Ishikawa (cell line): ENCODE measurements around the gene LEPROT.

Experiments
- CEBPB ChIP-seq: IDR thresholded peaks from 2 replicates; pipeline ENCODE4 v1.6.1; 2012
- CREB1 ChIP-seq: IDR thresholded peaks from 2 replicates; pipeline ENCODE4 v1.6.1; 2012; ENCODE audit warnings: low read depth
- EGR1 ChIP-seq: IDR thresholded peaks from 2 replicates; pipeline ENCODE4 v1.6.1; 2012
- EP300 ChIP-seq: IDR thresholded peaks from 2 replicates; pipeline ENCODE4 v1.6.1; 2012; ENCODE audit warnings: borderline replicate concordance
- FOXM1 ChIP-seq: IDR thresholded peaks from 2 replicates; pipeline ENCODE4 v1.6.1; 2012; ENCODE audit warnings: low read depth, borderline replicate concordance
- MAX ChIP-seq: IDR thresholded peaks from 2 replicates; pipeline ENCODE4 v1.6.1; 2012
- NFIC ChIP-seq: IDR thresholded peaks from 2 replicates; pipeline ENCODE4 v1.6.1; 2012
- RAD21 ChIP-seq: IDR thresholded peaks from 2 replicates; pipeline ENCODE4 v1.6.1; 2012; ENCODE audit warnings: low read depth
- TAF1 ChIP-seq: IDR thresholded peaks from 2 replicates; pipeline ENCODE4 v1.6.1; 2012; ENCODE audit warnings: low read depth, mild to moderate bottlenecking
- TCF12 ChIP-seq: IDR thresholded peaks from 2 replicates; pipeline ENCODE4 v1.6.1; 2012; ENCODE audit warnings: low read depth
- TEAD4 ChIP-seq: IDR thresholded peaks from 2 replicates; pipeline ENCODE4 v1.6.1; 2012
- YY1 ChIP-seq: IDR thresholded peaks from 2 replicates; pipeline ENCODE4 v1.6.1; 2012; ENCODE audit warnings: low read depth
- ZBTB7A ChIP-seq: IDR thresholded peaks from 2 replicates; pipeline ENCODE4 v1.6.1; 2012; ENCODE audit warnings: low read depth
- TF ChIP-seq, protein P1 (sequence below): IDR thresholded peaks from 2 replicates; pipeline ENCODE4 v1.6.1; 2012; ENCODE audit warnings: low read depth, mild to moderate bottlenecking
- TF ChIP-seq, protein P2 (sequence below): IDR thresholded peaks from 2 replicates; pipeline ENCODE4 v1.6.1; 2012

LEPROT gene

DNA sequence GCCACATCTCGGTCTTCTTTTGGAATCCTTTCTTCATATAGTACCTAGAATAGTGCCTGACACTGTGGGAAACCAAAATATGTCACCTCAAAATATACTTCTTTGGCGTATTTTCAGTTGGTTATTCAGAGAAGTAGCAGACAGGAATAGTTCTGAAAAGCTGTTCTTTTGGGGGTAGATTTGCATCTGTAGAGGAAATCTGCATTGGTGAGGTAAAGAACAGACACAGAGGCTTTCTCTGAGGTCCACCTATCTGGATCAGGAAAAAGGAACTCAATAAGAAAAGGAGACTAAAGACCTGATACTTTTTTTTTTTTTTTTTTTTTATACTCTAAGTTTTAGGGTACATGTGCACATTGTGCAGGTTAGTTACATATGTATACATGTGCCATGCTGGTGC lies 23.2 kb downstream of the LEPROT start:
- no peak for TF ChIP-seq RAD21
- no peak for TF ChIP-seq CEBPB
- no peak for TF ChIP-seq FOXM1
- no peak for TF ChIP-seq MAX
- TF ChIP-seq TAF1, result no peak

- no peak for TF ChIP-seq TEAD4
- no peak for TF ChIP-seq ZBTB7A
Observed at GRCh38 chr1:65444128-65444640, 23.7 kb downstream of the LEPROT start.

GRCh38 chr1:65445837-65446236 lies 25.4 kb downstream of the LEPROT start:
- TF ChIP-seq CEBPB, result peak; percentile 58; the same call in 1 of the 2 replicates
- TF ChIP-seq TCF12, result no peak

DNA sequence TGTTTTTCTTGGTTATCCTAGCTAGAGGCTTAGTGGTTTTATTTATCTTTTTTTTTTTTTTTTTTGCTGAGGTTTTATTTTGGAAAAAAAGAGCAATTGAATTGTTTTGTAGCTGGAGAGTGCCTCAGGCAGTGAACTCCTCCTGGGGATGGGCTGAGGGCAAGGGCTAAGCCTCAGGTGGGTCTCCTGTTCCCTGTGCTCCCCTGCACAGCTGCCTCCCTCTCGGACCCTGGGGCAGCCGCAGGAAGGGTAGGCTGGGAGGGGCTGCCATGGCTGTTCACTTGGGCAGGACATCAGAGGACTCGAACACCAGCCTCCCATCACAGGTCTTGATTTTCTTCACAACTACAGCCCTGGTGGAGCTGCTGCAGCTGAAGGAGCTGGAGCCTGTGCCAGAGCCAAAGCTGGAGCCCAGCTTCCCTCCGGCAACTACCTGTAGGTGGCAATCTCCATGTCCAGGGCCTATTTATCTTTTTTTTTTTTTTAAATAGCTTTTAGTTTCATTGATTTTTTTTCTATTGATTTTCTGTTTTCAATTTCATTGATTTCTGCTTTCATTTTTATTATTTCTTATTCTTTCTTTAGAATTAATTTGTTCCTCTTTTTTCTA lies 28.9 kb downstream of the LEPROT start:
- TF ChIP-seq FOXM1 (no peak), RAD21 (no peak), TCF12 (no peak), TEAD4 (no peak), EGR1 (no peak), NFIC (no peak), CEBPB (no peak), TAF1 (no peak)
- TF ChIP-seq, protein P1, sequence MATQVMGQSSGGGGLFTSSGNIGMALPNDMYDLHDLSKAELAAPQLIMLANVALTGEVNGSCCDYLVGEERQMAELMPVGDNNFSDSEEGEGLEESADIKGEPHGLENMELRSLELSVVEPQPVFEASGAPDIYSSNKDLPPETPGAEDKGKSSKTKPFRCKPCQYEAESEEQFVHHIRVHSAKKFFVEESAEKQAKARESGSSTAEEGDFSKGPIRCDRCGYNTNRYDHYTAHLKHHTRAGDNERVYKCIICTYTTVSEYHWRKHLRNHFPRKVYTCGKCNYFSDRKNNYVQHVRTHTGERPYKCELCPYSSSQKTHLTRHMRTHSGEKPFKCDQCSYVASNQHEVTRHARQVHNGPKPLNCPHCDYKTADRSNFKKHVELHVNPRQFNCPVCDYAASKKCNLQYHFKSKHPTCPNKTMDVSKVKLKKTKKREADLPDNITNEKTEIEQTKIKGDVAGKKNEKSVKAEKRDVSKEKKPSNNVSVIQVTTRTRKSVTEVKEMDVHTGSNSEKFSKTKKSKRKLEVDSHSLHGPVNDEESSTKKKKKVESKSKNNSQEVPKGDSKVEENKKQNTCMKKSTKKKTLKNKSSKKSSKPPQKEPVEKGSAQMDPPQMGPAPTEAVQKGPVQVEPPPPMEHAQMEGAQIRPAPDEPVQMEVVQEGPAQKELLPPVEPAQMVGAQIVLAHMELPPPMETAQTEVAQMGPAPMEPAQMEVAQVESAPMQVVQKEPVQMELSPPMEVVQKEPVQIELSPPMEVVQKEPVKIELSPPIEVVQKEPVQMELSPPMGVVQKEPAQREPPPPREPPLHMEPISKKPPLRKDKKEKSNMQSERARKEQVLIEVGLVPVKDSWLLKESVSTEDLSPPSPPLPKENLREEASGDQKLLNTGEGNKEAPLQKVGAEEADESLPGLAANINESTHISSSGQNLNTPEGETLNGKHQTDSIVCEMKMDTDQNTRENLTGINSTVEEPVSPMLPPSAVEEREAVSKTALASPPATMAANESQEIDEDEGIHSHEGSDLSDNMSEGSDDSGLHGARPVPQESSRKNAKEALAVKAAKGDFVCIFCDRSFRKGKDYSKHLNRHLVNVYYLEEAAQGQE, result no peak

DNA sequence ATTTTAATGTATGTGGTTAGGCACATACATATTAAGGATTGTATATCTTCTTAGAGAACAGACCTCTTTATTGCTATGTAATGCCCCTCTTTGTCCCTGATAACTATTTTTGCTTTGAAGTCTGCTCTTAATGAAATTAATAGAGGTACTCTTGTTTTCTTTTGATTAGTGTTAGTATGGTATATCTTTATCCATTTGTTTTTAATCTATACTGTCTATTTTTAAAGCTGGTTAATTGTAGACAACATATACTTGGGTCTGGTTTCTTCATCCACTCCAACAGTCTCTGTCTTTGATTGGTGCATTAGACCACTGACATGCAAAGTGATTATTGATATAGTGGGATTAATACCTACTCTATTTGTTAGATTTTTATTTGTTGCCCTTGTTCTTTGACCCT lies 36.0 kb downstream of the LEPROT start:
- TF ChIP-seq YY1, result no peak
- no peak for TF ChIP-seq NFIC
- TF ChIP-seq, protein P2, sequence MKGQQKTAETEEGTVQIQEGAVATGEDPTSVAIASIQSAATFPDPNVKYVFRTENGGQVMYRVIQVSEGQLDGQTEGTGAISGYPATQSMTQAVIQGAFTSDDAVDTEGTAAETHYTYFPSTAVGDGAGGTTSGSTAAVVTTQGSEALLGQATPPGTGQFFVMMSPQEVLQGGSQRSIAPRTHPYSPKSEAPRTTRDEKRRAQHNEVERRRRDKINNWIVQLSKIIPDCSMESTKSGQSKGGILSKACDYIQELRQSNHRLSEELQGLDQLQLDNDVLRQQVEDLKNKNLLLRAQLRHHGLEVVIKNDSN, result no peak
- no peak for TF ChIP-seq RAD21
- TF ChIP-seq TCF12, result no peak
- TF ChIP-seq EGR1, result no peak
- no peak for TF ChIP-seq EP300
- TF ChIP-seq TEAD4, result no peak
- TF ChIP-seq, protein P1, result no peak
- no peak for TF ChIP-seq MAX
- TF ChIP-seq FOXM1, result no peak

DNA sequence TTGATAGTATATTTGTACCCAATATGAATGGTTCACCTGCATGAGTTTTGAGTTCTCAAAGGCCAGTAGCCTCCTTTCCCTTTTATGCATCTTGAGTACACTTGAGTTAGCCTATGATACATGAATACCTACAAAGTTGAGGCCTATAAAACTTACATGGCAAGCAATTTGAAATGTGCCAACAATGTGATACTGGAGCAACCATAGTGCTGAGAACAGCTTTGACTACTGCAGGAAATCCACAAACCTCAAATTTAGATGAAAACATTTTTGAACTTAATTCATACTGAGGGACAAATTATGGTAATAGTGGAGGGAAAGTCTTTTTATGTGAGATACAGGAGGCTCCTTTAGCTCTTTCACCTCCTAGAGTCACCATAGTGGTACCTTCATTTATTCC lies 37.4 kb downstream of the LEPROT start:
- TF ChIP-seq CEBPB, result no peak
- TF ChIP-seq CREB1, result no peak
- no peak for TF ChIP-seq ZBTB7A
- TF ChIP-seq FOXM1, result no peak
- TF ChIP-seq, protein P1, result no peak
- TF ChIP-seq RAD21, result no peak
- no peak for TF ChIP-seq MAX
- no peak for TF ChIP-seq TEAD4
- no peak for TF ChIP-seq TAF1
